Liver (tissue), 9 donors: ENCODE measurements around the gene TMEM40. TPM values are rescaled to one million over a fixed set of nuclear protein-coding genes. Genes with fewer than 3 reads are reported as not detected.

Experiments
- DNase-seq: peaks from one replicate; pipeline ENCODE4 v3.0.0-alpha.2; 2017; ENCODE audit warnings: low spot score
- H3K27ac ChIP-seq, 2 donors: one replicate each; pipeline ENCODE4 v1.7.0; 2013; ENCODE audit warnings: inconsistent platforms in 2 of 2, low read length in 2 of 2, control low read depth in 1 of 2, low read depth in 1 of 2, mild to moderate bottlenecking in 1 of 2
- H3K27me3 ChIP-seq, 4 donors: one replicate each; pipeline versions ENCODE4 v1.6.1 to v1.7.0; 2013; ENCODE audit warnings: low read length in 3 of 4, inconsistent platforms in 1 of 4, mild to moderate bottlenecking in 1 of 4, moderate library complexity in 1 of 4; ENCODE audit not compliant: control insufficient read depth in 4 of 4, insufficient read depth in 4 of 4
- H3K36me3 ChIP-seq, 4 donors: one replicate each; pipeline versions ENCODE4 v1.6.1 to v1.7.0; 2013; ENCODE audit warnings: low read length in 3 of 4, mild to moderate bottlenecking in 3 of 4, low read depth in 1 of 4, moderate library complexity in 1 of 4; ENCODE audit not compliant: control insufficient read depth in 4 of 4, insufficient read depth in 3 of 4
- H3K4me1 ChIP-seq, 4 donors: one replicate each; pipeline versions ENCODE4 v1.6.1 to v1.7.0; 2013; ENCODE audit warnings: low read length in 3 of 4, mild to moderate bottlenecking in 3 of 4, moderate library complexity in 1 of 4; ENCODE audit not compliant: control insufficient read depth in 4 of 4, insufficient read depth in 4 of 4
- H3K4me3 ChIP-seq, 3 donors: one replicate each; pipeline versions ENCODE4 v1.6.1 to v1.7.0; 2013; ENCODE audit warnings: low read length in 3 of 3, control low read depth in 1 of 3, low read depth in 1 of 3, mild to moderate bottlenecking in 1 of 3
- H3K9ac ChIP-seq, 2 donors: one replicate each; pipeline ENCODE4 v1.7.0; 2013; ENCODE audit warnings: low read length in 2 of 2, mild to moderate bottlenecking in 2 of 2, moderate library complexity in 2 of 2, control low read depth in 1 of 2, low read depth in 1 of 2
- H3K9me3 ChIP-seq, 4 donors: one replicate each; pipeline versions ENCODE4 v1.6.1 to v1.7.0; 2013; ENCODE audit warnings: low read length in 3 of 4; ENCODE audit not compliant: control insufficient read depth in 4 of 4
- EGR1 ChIP-seq, 2 donors: IDR thresholded peaks; 2 replicates each; pipeline ENCODE4 v1.6.1; 2016 to 2018; ENCODE audit warnings: antibody characterized with exemption in 2 of 2, low read depth in 2 of 2
- FOXA1 ChIP-seq: IDR thresholded peaks from 2 replicates; pipeline ENCODE4 v1.6.1; 2016; ENCODE audit warnings: antibody characterized with exemption
- FOXA2 ChIP-seq: IDR thresholded peaks from 2 replicates; pipeline ENCODE4 v1.6.1; 2016; ENCODE audit warnings: antibody characterized with exemption
- GABPA ChIP-seq, 2 donors: IDR thresholded peaks in 1 of 2; conservative IDR thresholded peaks in 1 of 2; 2 replicates each; pipeline ENCODE4 v1.6.1; 2016; ENCODE audit warnings: antibody characterized with exemption in 2 of 2, mild to moderate bottlenecking in 1 of 2, moderate library complexity in 1 of 2
- HNF4A ChIP-seq, 2 donors: conservative IDR thresholded peaks; 2 replicates each; pipeline ENCODE4 v1.6.1; 2016; ENCODE audit warnings: antibody characterized with exemption in 2 of 2, mild to moderate bottlenecking in 2 of 2
- HNF4G ChIP-seq: IDR thresholded peaks from 2 replicates; pipeline ENCODE4 v1.6.1; 2016; ENCODE audit warnings: antibody characterized with exemption
- JUND ChIP-seq, 2 donors: IDR thresholded peaks; 2 replicates each; pipeline ENCODE4 v1.6.1; 2016; ENCODE audit warnings: antibody characterized with exemption in 2 of 2
- NR2F2 ChIP-seq: IDR thresholded peaks from 2 replicates; pipeline ENCODE4 v1.6.1; 2016; ENCODE audit warnings: antibody characterized with exemption
- RAD21 ChIP-seq, 2 donors: IDR thresholded peaks; 2 replicates each; pipeline ENCODE4 v1.6.1; 2016; ENCODE audit warnings: antibody characterized with exemption in 2 of 2, mild to moderate bottlenecking in 2 of 2
- RXRA ChIP-seq, 2 donors: IDR thresholded peaks; 2 replicates each; pipeline ENCODE4 v1.6.1; 2017 to 2018; ENCODE audit warnings: antibody characterized with exemption in 2 of 2, mild to moderate bottlenecking in 1 of 2
- SP1 ChIP-seq: IDR thresholded peaks from 2 replicates; pipeline ENCODE4 v1.6.1; 2018; ENCODE audit warnings: antibody characterized with exemption, mild to moderate bottlenecking
- TAF1 ChIP-seq: conservative IDR thresholded peaks from 2 replicates; pipeline ENCODE4 v1.6.1; 2016; ENCODE audit warnings: antibody characterized with exemption, mild to moderate bottlenecking
- YY1 ChIP-seq: IDR thresholded peaks from 2 replicates; pipeline ENCODE4 v1.6.1; 2016; ENCODE audit warnings: antibody characterized with exemption, mild to moderate bottlenecking
- WGBS: extraction: QIAGEN DNeasy Blood & Tissue Kit; methylation state at CpG from one replicate; pipeline ENCODE4 v1.1.7; 2013; 5-methylcytosine and 5-hydroxymethylcytosine counted together
- polyA plus RNA-seq, 2 donors: library from polyadenylated mRNA; stranded (reverse) in 1 of 2; unstranded in 1 of 2; fragments of 200-250 nt in 1 of 2; fragments of >200 nt in 1 of 2; fragmentation: Nextera tagmentation in 1 of 2; extraction: Ambion mirVana in 1 of 2; gene quantifications; one replicate each; pipeline versions ENCODE4 v1.2.1 to v1.2.3, GENCODE V29; 2013 to 2015
- total RNA-seq, 2 donors: library from RNA; depleted of rRNA; stranded (reverse); fragments of >200 nt; gene quantifications; one replicate each; pipeline ENCODE4 v1.2.3, GENCODE V29; 2014
- TF ChIP-seq, protein P1 (sequence below): IDR thresholded peaks from 2 replicates; pipeline ENCODE4 v1.6.1; 2016; ENCODE audit warnings: antibody characterized with exemption
- TF ChIP-seq, protein P2 (sequence below): IDR thresholded peaks from 2 replicates; pipeline ENCODE4 v1.6.1; 2016; ENCODE audit warnings: antibody characterized with exemption
- TF ChIP-seq, protein P3 (sequence below): IDR thresholded peaks from 2 replicates; pipeline ENCODE4 v1.6.1; 2016; ENCODE audit warnings: antibody characterized with exemption
- TF ChIP-seq, protein P4 (sequence below): IDR thresholded peaks from 2 replicates; pipeline ENCODE4 v1.6.1; 2016; ENCODE audit warnings: antibody characterized with exemption, mild to moderate bottlenecking
- donor health status: healthy.
- donor health status: healthy.
- donor health status: healthy.
- donor health status: healthy.
- donor health status: healthy.

Gene TMEM40
- total and polyA plus RNA-seq, 4 donors: 0.57 to 0.79 TPM; not detected in 2

DNA sequence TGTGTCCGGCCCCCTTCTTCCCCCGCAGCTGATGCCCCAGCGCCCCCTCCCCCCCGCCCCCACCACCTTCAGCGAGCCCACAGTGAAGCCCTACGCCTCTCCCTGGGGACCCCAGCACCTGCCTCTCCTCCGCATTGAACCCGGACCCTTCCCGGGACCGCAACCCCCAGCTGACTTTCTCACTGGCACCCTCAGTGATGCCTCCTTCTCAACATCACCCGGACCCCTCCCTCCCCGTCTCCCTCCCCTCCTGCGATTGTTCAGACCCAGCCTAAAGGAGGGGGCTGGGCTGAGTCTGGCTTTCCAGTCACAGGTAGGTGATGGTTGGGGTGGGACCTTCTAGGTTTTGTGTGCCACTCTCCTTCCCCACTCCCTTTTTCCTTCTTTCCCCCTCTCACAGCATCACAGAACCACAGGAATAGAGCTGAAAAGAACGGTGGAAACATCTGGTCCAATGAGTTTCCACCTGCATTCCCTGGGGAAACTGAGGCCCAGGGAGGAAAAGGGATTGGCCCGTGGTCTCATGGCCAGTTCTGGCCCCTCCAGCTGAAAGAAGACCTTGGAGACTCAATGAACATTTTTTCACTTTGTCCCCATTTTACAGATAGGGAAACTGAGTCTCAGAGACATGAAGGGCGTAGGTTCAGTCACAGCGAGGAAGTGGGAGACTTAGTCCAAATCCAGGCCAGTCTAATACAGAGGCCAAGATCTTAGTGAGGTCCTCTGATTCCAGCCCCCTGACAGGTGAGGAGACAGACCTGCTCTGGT lies 38.2 kb upstream of the TMEM40 start:
- peaks cover 8 to 24% (median 17%) of the 10 kb centered on the region in 4 donors for H3K4me1 ChIP-seq
- DNase-seq: no peak
- H3K9me3 ChIP-seq: no peaks in the 10 kb centered on the region
- 55% methylated on average over 17 of the region's 17 CpGs for WGBS
- no peak overlapping the region for H3K9ac ChIP-seq
- no peak overlapping the region for H3K27ac ChIP-seq
- no peaks in the 10 kb centered on the region for H3K27me3 ChIP-seq
- peak overlapping the region in 1 of 3 donors; percentile 51 for H3K4me3 ChIP-seq
- no peaks in the 10 kb centered on the region for H3K36me3 ChIP-seq
- no peak for TF ChIP-seq HNF4G
- no peak for TF ChIP-seq FOXA2

DNA sequence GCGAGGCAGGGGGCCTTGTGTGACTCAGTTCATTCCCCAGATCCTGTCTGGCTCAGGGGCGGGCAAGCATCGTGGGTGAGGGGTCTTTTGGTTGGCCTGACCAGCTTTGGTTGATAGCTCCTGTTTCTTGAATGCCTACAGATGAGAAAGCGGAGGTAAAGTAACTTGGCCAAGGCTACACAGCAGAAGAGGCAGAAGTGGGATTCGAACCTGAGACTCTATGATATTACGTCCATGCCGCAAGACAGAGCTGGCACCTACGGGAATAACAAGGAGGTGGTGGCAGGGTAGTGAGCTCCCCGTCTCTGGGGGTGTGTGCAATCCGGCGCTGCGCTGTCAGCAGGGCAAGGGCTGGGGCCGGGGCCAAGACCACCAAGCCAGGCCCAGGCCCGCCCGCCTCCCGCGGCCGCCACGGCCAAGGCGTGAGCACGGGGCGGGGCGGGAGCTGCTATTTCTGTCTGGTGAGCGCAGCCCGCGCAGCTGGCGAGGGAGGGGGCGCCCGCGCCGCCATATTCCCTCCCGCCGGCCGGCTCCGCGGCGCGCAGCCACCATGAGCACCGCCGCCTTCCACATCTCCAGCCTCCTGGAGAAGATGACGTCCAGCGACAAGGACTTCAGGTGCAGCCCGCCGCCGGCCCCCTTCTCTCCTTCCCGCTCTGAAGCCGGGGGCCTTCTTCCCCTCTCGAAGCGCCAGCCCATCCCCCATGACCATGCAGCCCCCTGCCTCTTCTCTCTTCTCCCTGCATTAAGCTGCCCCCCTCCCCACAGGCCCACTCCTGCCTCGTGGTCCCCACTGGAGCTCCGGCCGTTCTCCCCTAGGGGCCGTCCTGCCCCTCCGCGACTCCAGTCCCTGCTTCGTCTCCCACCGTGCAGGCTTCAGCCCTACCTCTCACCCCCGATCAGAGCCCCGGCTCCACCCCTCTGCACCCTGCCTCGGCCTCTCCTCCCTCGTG lies 37.4 kb upstream of the TMEM40 start, which contains the start of gene CAND2:
TSS of gene CAND2 (plus strand) at position 510 of the 953 bp plus-strand sequence. CDS start at position 551, 41 bp downstream.
- Histone ChIP-seq H3K4me3 (peak within 1 kb of the TSS; percentile 22 to 51 (median 41)), H3K9ac (no peak within 1 kb of the TSS), H3K36me3 (no peaks in the 10 kb centered on the region), H3K4me1 (peaks cover 8 to 24% (median 17%) of the 10 kb centered on the region in 4 donors), H3K27me3 (no peaks in the 10 kb centered on the region), H3K27ac (peak within 1 kb of the TSS in 1 of 2 donors; percentile 35), H3K9me3 (no peaks in the 10 kb centered on the region)
- WGBS: 12% methylated on average over 61 of the region's 61 CpGs
- TF ChIP-seq RAD21 (IDR thresholded peaks at IDR 0.05): no peak
- TF ChIP-seq FOXA2: no peak
- TF ChIP-seq YY1: no peak
- TF ChIP-seq, protein P1, sequence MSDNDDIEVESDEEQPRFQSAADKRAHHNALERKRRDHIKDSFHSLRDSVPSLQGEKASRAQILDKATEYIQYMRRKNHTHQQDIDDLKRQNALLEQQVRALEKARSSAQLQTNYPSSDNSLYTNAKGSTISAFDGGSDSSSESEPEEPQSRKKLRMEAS: no peak
- TF ChIP-seq HNF4G: no peak
- no peak for TF ChIP-seq FOXA1
- TF ChIP-seq, protein P2, sequence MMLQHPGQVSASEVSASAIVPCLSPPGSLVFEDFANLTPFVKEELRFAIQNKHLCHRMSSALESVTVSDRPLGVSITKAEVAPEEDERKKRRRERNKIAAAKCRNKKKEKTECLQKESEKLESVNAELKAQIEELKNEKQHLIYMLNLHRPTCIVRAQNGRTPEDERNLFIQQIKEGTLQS: no peak
- TF ChIP-seq JUND (IDR thresholded peaks at IDR 0.05): no peak
- no peak for TF ChIP-seq EGR1 (IDR thresholded peaks at IDR 0.05; ENCODE audit: low read depth in 2 of 2)
- no peak for TF ChIP-seq GABPA (IDR thresholded peaks at IDR 0.05 in 1 of 2, conservative IDR thresholded peaks at IDR 0.05 in 1 of 2)
- no peak for DNase-seq

DNA sequence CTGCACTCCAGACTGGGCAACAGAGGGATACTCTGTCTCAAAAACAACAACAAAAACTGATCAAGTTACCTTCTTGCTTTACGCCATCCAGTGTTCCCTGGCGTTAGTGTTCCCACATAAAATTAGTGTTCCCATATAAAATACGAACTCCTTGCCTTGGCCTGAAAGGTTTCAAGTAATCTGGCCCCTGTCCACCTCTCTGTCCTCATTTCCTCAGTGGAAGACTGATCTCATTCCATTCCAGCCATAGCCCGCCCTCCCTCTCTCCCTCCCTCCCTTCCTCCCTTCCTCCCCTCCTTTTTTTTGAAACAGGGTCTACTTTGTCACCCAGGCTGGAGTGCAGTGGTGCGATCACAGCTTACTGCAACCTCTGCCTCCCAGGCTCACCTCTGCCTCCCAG lies 34.6 kb upstream of the TMEM40 start:
- TF ChIP-seq, protein P1: no peak
- TF ChIP-seq, protein P3, sequence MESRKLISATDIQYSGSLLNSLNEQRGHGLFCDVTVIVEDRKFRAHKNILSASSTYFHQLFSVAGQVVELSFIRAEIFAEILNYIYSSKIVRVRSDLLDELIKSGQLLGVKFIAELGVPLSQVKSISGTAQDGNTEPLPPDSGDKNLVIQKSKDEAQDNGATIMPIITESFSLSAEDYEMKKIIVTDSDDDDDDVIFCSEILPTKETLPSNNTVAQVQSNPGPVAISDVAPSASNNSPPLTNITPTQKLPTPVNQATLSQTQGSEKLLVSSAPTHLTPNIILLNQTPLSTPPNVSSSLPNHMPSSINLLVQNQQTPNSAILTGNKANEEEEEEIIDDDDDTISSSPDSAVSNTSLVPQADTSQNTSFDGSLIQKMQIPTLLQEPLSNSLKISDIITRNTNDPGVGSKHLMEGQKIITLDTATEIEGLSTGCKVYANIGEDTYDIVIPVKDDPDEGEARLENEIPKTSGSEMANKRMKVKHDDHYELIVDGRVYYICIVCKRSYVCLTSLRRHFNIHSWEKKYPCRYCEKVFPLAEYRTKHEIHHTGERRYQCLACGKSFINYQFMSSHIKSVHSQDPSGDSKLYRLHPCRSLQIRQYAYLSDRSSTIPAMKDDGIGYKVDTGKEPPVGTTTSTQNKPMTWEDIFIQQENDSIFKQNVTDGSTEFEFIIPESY: no peak
- TF ChIP-seq RAD21 (IDR thresholded peaks at IDR 0.05) (no peak), SP1 (no peak), NR2F2 (no peak), HNF4G (no peak), TAF1 (no peak), RXRA (IDR thresholded peaks at IDR 0.05) (no peak), EGR1 (IDR thresholded peaks at IDR 0.05; ENCODE audit: low read depth in 2 of 2) (no peak), GABPA (IDR thresholded peaks at IDR 0.05 in 1 of 2, conservative IDR thresholded peaks at IDR 0.05 in 1 of 2) (no peak), HNF4A (conservative IDR thresholded peaks at IDR 0.05) (no peak), FOXA1 (no peak), JUND (IDR thresholded peaks at IDR 0.05) (no peak)
- TF ChIP-seq, protein P2: no peak
- TF ChIP-seq, protein P4, sequence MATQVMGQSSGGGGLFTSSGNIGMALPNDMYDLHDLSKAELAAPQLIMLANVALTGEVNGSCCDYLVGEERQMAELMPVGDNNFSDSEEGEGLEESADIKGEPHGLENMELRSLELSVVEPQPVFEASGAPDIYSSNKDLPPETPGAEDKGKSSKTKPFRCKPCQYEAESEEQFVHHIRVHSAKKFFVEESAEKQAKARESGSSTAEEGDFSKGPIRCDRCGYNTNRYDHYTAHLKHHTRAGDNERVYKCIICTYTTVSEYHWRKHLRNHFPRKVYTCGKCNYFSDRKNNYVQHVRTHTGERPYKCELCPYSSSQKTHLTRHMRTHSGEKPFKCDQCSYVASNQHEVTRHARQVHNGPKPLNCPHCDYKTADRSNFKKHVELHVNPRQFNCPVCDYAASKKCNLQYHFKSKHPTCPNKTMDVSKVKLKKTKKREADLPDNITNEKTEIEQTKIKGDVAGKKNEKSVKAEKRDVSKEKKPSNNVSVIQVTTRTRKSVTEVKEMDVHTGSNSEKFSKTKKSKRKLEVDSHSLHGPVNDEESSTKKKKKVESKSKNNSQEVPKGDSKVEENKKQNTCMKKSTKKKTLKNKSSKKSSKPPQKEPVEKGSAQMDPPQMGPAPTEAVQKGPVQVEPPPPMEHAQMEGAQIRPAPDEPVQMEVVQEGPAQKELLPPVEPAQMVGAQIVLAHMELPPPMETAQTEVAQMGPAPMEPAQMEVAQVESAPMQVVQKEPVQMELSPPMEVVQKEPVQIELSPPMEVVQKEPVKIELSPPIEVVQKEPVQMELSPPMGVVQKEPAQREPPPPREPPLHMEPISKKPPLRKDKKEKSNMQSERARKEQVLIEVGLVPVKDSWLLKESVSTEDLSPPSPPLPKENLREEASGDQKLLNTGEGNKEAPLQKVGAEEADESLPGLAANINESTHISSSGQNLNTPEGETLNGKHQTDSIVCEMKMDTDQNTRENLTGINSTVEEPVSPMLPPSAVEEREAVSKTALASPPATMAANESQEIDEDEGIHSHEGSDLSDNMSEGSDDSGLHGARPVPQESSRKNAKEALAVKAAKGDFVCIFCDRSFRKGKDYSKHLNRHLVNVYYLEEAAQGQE: no peak
- Histone ChIP-seq H3K4me3 (no peak overlapping the region), H3K9ac (no peak overlapping the region), H3K27me3 (no peaks in the 10 kb centered on the region), H3K9me3 (no peaks in the 10 kb centered on the region), H3K36me3 (no peaks in the 10 kb centered on the region), H3K27ac (no peak overlapping the region), H3K4me1 (peaks cover 5 to 13% (median 6%) of the 10 kb centered on the region in 4 donors)
- WGBS: 91% methylated on average over 5 of the region's 5 CpGs
- no peak for DNase-seq
